Parathyroid adenoma (tissue), 2 donors: ENCODE measurements around the gene CD47.

Source experiments
- H2AFZ ChIP-seq: fragments of 300-600 bp; sonication (generic); one replicate; pipeline ENCODE4 v1.7.0; 2017; ENCODE audit warnings: antibody characterized with exemption, mild to moderate bottlenecking
- H3K27ac ChIP-seq: fragments of 300-600 bp; sonication (generic); one replicate; pipeline ENCODE4 v1.7.0; 2017
- H3K27me3 ChIP-seq: fragments of 300-600 bp; sonication (generic); one replicate; pipeline ENCODE4 v1.7.0; 2017; ENCODE audit warnings: low read length; ENCODE audit not compliant: control insufficient read depth, insufficient read depth
- H3K36me3 ChIP-seq: fragments of 300-600 bp; sonication (generic); one replicate; pipeline ENCODE4 v1.7.0; 2017; ENCODE audit warnings: low read length; ENCODE audit not compliant: control insufficient read depth, insufficient read depth
- H3K4me1 ChIP-seq: fragments of 300-600 bp; sonication (generic); one replicate; pipeline ENCODE4 v1.7.0; 2017; ENCODE audit warnings: control low read depth
- H3K4me2 ChIP-seq: fragments of 300-600 bp; sonication (generic); one replicate; pipeline ENCODE4 v1.7.0; 2017; ENCODE audit warnings: low read length
- H3K4me3 ChIP-seq: fragments of 300-600 bp; sonication (generic); one replicate; pipeline ENCODE4 v1.7.0; 2017; ENCODE audit warnings: low read depth, low read length
- H3K79me2 ChIP-seq: fragments of 300-600 bp; sonication (generic); one replicate; pipeline ENCODE4 v1.7.0; 2017; ENCODE audit warnings: control low read depth
- H3K9ac ChIP-seq: fragments of 300-600 bp; sonication (generic); one replicate; pipeline ENCODE4 v1.7.0; 2017; ENCODE audit warnings: mild to moderate bottlenecking
- H3K9me3 ChIP-seq: fragments of 300-600 bp; sonication (generic); one replicate; pipeline ENCODE4 v1.7.0; 2017; ENCODE audit warnings: low read length; ENCODE audit not compliant: control insufficient read depth
- CTCF ChIP-seq: fragments of 300-600 bp; sonication (generic); IDR thresholded peaks from one replicate; pipeline ENCODE4 v1.7.0; 2017; ENCODE audit warnings: antibody characterized with exemption, mild to moderate bottlenecking
- donor health status: primary hyperparathyroidism.

Gene CD47

GRCh38 chr3:108089579-108089978 lies 1.3 kb downstream of the CD47 start:
- Histone ChIP-seq H3K27ac (no peak overlapping the region), H3K4me3 (peak overlapping the region; percentile 84), H3K36me3 (no peaks in the 10 kb centered on the region), H2AFZ (peak overlapping the region; percentile 94), H3K4me1 (no peaks in the 10 kb centered on the region), H3K9me3 (no peaks in the 10 kb centered on the region), H3K79me2 (peaks cover 4% of the 10 kb centered on the region), H3K9ac (no peak overlapping the region), H3K27me3 (no peaks in the 10 kb centered on the region), H3K4me2 (peak overlapping the region; percentile 94)
- TF ChIP-seq CTCF: no peak

- Histone ChIP-seq H3K4me3 (no peak overlapping the region), H3K27ac (no peak overlapping the region), H3K36me3 (no peaks in the 10 kb centered on the region), H3K4me1 (no peaks in the 10 kb centered on the region), H3K4me2 (peak overlapping the region; percentile 39), H3K9me3 (no peaks in the 10 kb centered on the region), H3K79me2 (peaks cover 4% of the 10 kb centered on the region), H3K9ac (no peak overlapping the region), H3K27me3 (no peaks in the 10 kb centered on the region), H2AFZ (no peak overlapping the region)
- TF ChIP-seq CTCF: no peak
Observed at GRCh38 chr3:108088697-108089096, 2.1 kb downstream of the CD47 start.

GRCh38 chr3:108088146-108088545 lies 2.7 kb downstream of the CD47 start:
- no peak overlapping the region for H2AFZ ChIP-seq
- no peaks in the 10 kb centered on the region for H3K4me1 ChIP-seq
- H3K4me2 ChIP-seq: no peak overlapping the region
- no peaks in the 10 kb centered on the region for H3K27me3 ChIP-seq
- H3K4me3 ChIP-seq: no peak overlapping the region
- TF ChIP-seq CTCF: no peak
- no peaks in the 10 kb centered on the region for H3K36me3 ChIP-seq
- H3K79me2 ChIP-seq: peaks cover 4% of the 10 kb centered on the region
- H3K9me3 ChIP-seq: no peaks in the 10 kb centered on the region
- H3K27ac ChIP-seq: no peak overlapping the region
- H3K9ac ChIP-seq: no peak overlapping the region

- no peak for TF ChIP-seq CTCF
- no peaks in the 10 kb centered on the region for H3K36me3 ChIP-seq
- H3K4me1 ChIP-seq: no peaks in the 10 kb centered on the region
- no peak overlapping the region for H3K27ac ChIP-seq
- no peak overlapping the region for H3K4me2 ChIP-seq
- no peaks in the 10 kb centered on the region for H3K27me3 ChIP-seq
- peaks cover 4% of the 10 kb centered on the region for H3K79me2 ChIP-seq
- H3K4me3 ChIP-seq: no peak overlapping the region
- H3K9ac ChIP-seq: no peak overlapping the region
- H3K9me3 ChIP-seq: no peaks in the 10 kb centered on the region
- no peak overlapping the region for H2AFZ ChIP-seq
Observed at GRCh38 chr3:108086653-108087052, 4.2 kb downstream of the CD47 start.

- TF ChIP-seq CTCF: no peak
- H3K27ac ChIP-seq: no peak overlapping the region
- no peak overlapping the region for H2AFZ ChIP-seq
- no peaks in the 10 kb centered on the region for H3K27me3 ChIP-seq
- no peaks in the 10 kb centered on the region for H3K9me3 ChIP-seq
- no peak overlapping the region for H3K4me2 ChIP-seq
- no peaks in the 10 kb centered on the region for H3K4me1 ChIP-seq
- no peak overlapping the region for H3K4me3 ChIP-seq
- H3K79me2 ChIP-seq: peaks cover 4% of the 10 kb centered on the region
- H3K9ac ChIP-seq: no peak overlapping the region
- H3K36me3 ChIP-seq: no peaks in the 10 kb centered on the region
Observed at GRCh38 chr3:108085810-108086350, 5.0 kb downstream of the CD47 start.
